Right atrium auricular region (tissue), 2 donors: ENCODE measurements around the gene CYSTM1. TPM values are rescaled to one million over a fixed set of nuclear protein-coding genes. Genes with fewer than 3 reads are reported as not detected.

Experiments
- DNase-seq: peaks from one replicate; pipeline ENCODE4 v3.0.0-alpha.2; 2019; ENCODE audit warnings: low spot score
- H3K27ac ChIP-seq, 2 donors: fragments of 200-600 bp; sonication (generic); 1 replicate in 1 of 2; 2 replicates in 1 of 2; pipeline ENCODE4 v1.5.1; 2016 to 2019
- H3K27me3 ChIP-seq, 2 donors: fragments of 200-600 bp; sonication (generic); one replicate each; pipeline versions ENCODE4 v1.5.1 to v1.6.0; 2017 to 2019
- H3K36me3 ChIP-seq: fragments of 200-600 bp; sonication (generic); one replicate; pipeline ENCODE4 v1.5.1; 2016
- H3K4me1 ChIP-seq, 2 donors: fragments of 200-600 bp; sonication (generic); one replicate each; pipeline versions ENCODE4 v1.5.1 to v1.6.0; 2017 to 2019
- H3K4me3 ChIP-seq, 2 donors: fragments of 200-600 bp; sonication (generic); 1 replicate in 1 of 2; 2 replicates in 1 of 2; pipeline ENCODE4 v1.5.1; 2017 to 2019; ENCODE audit warnings: mild to moderate bottlenecking in 1 of 2, moderate library complexity in 1 of 2
- H3K9me3 ChIP-seq, 2 donors: fragments of 200-600 bp; sonication (generic); one replicate each; pipeline ENCODE4 v1.5.1; 2019
- CTCF ChIP-seq, 2 donors: fragments of 200-600 bp; sonication (generic); IDR thresholded peaks; one replicate each; pipeline ENCODE4 v1.5.1; 2019; ENCODE audit warnings: antibody characterized with exemption in 2 of 2
- total RNA-seq, 2 donors: library from RNA; depleted of rRNA; stranded (reverse); fragments of >200 nt; gene quantifications; one replicate each; pipeline ENCODE4 v1.1.0, GENCODE V29; 2016

Gene CYSTM1
- total RNA-seq, 2 donors from 2014 or later, result 89.8 to 143 TPM

GRCh38 chr5:140267201-140267540, 92.2 kb downstream of the CYSTM1 start:
- H3K4me1 ChIP-seq, result peaks cover 0 to 34% of the 10 kb centered on the region in 2 donors
- no peak for TF ChIP-seq CTCF (IDR thresholded peaks at IDR 0.05)
- H3K27ac ChIP-seq, result peak overlapping the region; percentile 62 to 79
- H3K36me3 ChIP-seq, result no peaks in the 10 kb centered on the region
- DNase-seq, result no peak
- no peaks in the 10 kb centered on the region for H3K9me3 ChIP-seq
- no peaks in the 10 kb centered on the region for H3K27me3 ChIP-seq
- H3K4me3 ChIP-seq, result no peak overlapping the region

- peak overlapping the region; percentile 62 to 79 for H3K27ac ChIP-seq
- no peaks in the 10 kb centered on the region for H3K9me3 ChIP-seq
- TF ChIP-seq CTCF (IDR thresholded peaks at IDR 0.05), result no peak
- H3K4me3 ChIP-seq, result no peak overlapping the region
- H3K4me1 ChIP-seq, result peaks cover 0 to 33% of the 10 kb centered on the region in 2 donors
- no peaks in the 10 kb centered on the region for H3K36me3 ChIP-seq
- DNase-seq, result no peak
- H3K27me3 ChIP-seq, result no peaks in the 10 kb centered on the region
These were observed 92.6 kb downstream of the CYSTM1 start for GRCh38 chr5:140267559-140268018.

- TF ChIP-seq CTCF (IDR thresholded peaks at IDR 0.05), result no peak
- Histone ChIP-seq H3K4me1 (peaks cover 0 to 48% of the 10 kb centered on the region in 2 donors), H3K36me3 (no peaks in the 10 kb centered on the region), H3K27ac (no peak overlapping the region), H3K4me3 (no peak overlapping the region), H3K27me3 (no peaks in the 10 kb centered on the region), H3K9me3 (no peaks in the 10 kb centered on the region)
- DNase-seq, result no peak
These were observed 95.0 kb downstream of the CYSTM1 start for GRCh38 chr5:140270008-140270407.

- no peak for DNase-seq
- no peak for TF ChIP-seq CTCF (IDR thresholded peaks at IDR 0.05)
- H3K9me3 ChIP-seq, result no peaks in the 10 kb centered on the region
- peak overlapping the region; percentile 49 to 62 for H3K27ac ChIP-seq
- no peak overlapping the region for H3K4me3 ChIP-seq
- no peaks in the 10 kb centered on the region for H3K27me3 ChIP-seq
- H3K4me1 ChIP-seq, result peaks cover 0 to 19% of the 10 kb centered on the region in 2 donors
- no peaks in the 10 kb centered on the region for H3K36me3 ChIP-seq
These were observed 98.5 kb downstream of the CYSTM1 start for GRCh38 chr5:140273401-140273877.

GRCh38 chr5:140275837-140276236, 100.8 kb downstream of the CYSTM1 start:
- Histone ChIP-seq H3K9me3 (no peaks in the 10 kb centered on the region), H3K27ac (no peak overlapping the region), H3K27me3 (no peaks in the 10 kb centered on the region), H3K4me3 (no peak overlapping the region), H3K4me1 (peaks cover 0 to 23% of the 10 kb centered on the region in 2 donors), H3K36me3 (no peaks in the 10 kb centered on the region)
- TF ChIP-seq CTCF (IDR thresholded peaks at IDR 0.05), result no peak
- no peak for DNase-seq

- H3K36me3 ChIP-seq, result no peaks in the 10 kb centered on the region
- no peak for TF ChIP-seq CTCF (IDR thresholded peaks at IDR 0.05)
- no peak overlapping the region for H3K27ac ChIP-seq
- no peak overlapping the region for H3K4me3 ChIP-seq
- peaks cover 0 to 22% of the 10 kb centered on the region in 2 donors for H3K4me1 ChIP-seq
- H3K9me3 ChIP-seq, result no peaks in the 10 kb centered on the region
- H3K27me3 ChIP-seq, result no peaks in the 10 kb centered on the region
- no peak for DNase-seq
These were observed 107.3 kb downstream of the CYSTM1 start for GRCh38 chr5:140282266-140282665.
